Measurements from ENCODE around the gene KRTAP10-10.
"Not testable (repeated sequence)": the region's sequence is repeated elsewhere in the genome, so short reads cannot be mapped to it uniquely, and the experiment has no call there.

KRTAP10-10 gene

GRCh38 chr21:44681861-44682579 is 44.9 kb downstream of the KRTAP10-10 start, which contains the start of gene KRTAP12-1:
TSS of gene KRTAP12-1 (minus strand) at chr21:44682163. CDS start at chr21:44682123, 40 bp downstream.
- DNase-seq (ENCODE audit: low read depth, low spot score), result no peak

GRCh38 chr21:44682580-44683151 is 45.5 kb downstream of the KRTAP10-10 start:
- no peak for DNase-seq (ENCODE audit: low read depth, low spot score)

GRCh38 chr21:44684077-44684476 is 46.9 kb downstream of the KRTAP10-10 start:
- DNase-seq (ENCODE audit: low read depth, low spot score), result no peak

- no peak for DNase-seq (ENCODE audit: low read depth, low spot score)
Observed at GRCh38 chr21:44684483-44684882, 47.3 kb downstream of the KRTAP10-10 start.

GRCh38 chr21:44685050-44685449 is 47.9 kb downstream of the KRTAP10-10 start:
- DNase-seq (ENCODE audit: low read depth, low spot score), result not testable (repeated sequence)

- peak; percentile 56 for DNase-seq (ENCODE audit: low read depth, low spot score)
Observed at GRCh38 chr21:44686000-44686781, 49.0 kb downstream of the KRTAP10-10 start.

- DNase-seq (ENCODE audit: low read depth, low spot score), result peak; percentile 29
Observed at GRCh38 chr21:44686843-44687561, 49.8 kb downstream of the KRTAP10-10 start.

- DNase-seq (ENCODE audit: low read depth, low spot score), result no peak
Observed at GRCh38 chr21:44687671-44688070, 50.5 kb downstream of the KRTAP10-10 start.
